Measurements from ENCODE around the gene RBM28.

Gene RBM28

GRCh38 chr7:128366986-128367385 lies 23.3 kb upstream of the RBM28 start:
- no peak for DNase-seq

DNA sequence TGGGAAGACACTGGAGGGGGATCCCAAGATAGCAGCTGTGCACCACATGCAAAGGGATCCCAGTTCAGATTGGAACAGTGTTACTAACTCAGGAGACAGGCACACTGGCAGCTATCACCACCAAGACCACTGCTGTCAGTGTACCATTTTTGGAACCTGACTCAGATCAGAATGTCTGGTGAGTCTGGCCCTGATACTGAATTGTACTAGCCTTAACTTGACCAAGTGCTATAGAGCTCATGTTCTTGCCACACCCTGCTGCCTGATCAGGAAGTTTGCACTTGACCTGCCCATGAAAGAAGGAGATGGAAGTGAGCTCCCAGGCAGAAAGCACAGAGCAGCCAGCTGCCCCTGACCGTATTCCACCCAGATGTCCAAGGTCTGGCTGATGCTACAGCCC lies 22.6 kb upstream of the RBM28 start:
- DNase-seq: no peak

DNA sequence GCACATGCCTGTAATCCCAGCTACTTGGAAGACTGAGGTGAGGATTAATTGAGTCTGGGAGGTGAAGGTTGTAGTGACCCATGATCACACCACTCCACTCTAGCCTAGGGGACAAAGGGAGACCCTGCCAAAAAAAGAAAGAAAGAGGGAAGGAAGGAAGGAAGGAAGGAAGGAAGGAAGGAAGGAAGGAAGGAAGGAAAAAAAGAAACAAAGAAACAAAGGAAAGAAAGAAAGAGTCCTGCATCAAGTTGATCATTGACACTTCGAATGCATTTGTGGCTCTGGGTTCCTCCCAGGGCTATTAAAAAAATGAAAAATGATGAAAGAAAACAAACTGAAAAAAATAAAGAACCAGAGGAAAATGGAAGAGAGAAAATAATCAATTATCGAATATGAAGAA lies 21.7 kb upstream of the RBM28 start:
- DNase-seq: no peak

DNA sequence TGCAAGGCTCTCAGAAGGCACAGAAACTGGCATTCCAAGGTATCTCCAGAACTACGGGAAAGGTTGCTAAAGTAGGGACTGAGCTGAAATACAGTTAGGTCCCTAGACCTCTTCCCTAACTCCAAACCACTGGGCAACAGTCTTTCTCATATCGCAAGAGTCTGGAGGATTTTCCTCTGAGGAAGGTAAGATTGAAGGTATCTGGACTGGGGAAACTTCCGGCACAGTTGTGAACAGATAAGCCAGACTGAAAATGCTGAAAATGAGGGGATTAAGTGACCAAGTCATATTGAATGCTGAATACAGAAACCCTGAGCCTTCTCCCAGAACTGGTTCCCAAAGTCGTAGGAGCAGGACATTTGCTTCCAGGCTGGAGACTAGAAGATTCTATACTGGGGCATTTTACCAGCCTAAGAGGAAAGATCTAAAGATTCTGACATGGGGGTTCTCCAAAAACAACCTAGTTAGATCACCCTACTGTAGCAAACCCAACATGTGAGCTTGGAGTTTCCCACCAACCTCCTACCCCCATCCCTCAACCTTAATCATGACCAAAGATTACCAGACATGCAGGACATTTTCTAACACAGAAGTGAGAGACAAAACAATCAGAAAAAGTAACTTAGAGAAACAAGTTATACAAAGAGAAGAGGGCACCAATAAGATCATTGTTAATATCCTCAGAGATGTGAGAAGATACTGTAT lies 20.6 kb upstream of the RBM28 start:
- no peak for DNase-seq

DNA sequence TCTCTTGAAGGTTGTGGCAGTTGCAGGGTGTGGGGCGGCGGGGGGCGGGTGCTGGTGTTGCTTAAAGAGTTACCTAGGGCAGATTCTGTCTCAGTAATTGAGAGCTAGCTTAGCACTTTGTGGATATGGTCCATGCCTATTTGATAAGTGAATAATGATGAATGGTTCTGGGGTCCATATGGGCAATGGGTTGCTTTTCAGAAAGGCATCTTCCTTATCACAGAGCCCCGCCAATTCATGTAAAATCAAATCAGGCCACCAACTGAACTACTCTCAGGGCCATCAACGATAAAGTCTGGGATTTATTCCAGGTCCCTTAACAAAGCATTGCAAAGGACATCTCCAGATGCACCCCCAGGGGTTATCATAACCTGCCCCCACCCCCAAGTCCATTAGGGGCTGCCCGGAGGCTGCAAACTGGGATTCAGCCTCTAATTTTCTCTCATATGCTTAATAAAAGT lies 19.6 kb upstream of the RBM28 start:
- DNase-seq: no peak

DNA sequence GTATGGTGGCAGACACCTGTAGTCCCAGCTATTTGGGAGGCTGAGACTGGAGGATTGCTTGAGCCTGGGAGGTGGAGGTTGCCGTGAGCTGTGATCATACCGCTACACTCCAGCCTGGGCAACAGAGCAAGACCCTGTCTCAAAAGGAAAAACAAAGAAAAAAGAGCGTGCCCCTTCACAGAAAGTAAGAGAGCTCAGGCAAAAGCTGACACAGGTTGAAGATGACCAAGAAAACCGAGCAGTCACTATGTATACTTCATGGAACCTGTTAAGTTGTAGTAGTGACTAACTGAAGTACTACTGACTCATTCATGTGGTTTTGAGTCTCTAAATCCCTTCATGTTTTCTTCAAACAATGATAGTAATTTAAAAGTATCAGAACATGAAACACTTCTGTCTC lies 19.0 kb upstream of the RBM28 start:
- no peak for DNase-seq

DNA sequence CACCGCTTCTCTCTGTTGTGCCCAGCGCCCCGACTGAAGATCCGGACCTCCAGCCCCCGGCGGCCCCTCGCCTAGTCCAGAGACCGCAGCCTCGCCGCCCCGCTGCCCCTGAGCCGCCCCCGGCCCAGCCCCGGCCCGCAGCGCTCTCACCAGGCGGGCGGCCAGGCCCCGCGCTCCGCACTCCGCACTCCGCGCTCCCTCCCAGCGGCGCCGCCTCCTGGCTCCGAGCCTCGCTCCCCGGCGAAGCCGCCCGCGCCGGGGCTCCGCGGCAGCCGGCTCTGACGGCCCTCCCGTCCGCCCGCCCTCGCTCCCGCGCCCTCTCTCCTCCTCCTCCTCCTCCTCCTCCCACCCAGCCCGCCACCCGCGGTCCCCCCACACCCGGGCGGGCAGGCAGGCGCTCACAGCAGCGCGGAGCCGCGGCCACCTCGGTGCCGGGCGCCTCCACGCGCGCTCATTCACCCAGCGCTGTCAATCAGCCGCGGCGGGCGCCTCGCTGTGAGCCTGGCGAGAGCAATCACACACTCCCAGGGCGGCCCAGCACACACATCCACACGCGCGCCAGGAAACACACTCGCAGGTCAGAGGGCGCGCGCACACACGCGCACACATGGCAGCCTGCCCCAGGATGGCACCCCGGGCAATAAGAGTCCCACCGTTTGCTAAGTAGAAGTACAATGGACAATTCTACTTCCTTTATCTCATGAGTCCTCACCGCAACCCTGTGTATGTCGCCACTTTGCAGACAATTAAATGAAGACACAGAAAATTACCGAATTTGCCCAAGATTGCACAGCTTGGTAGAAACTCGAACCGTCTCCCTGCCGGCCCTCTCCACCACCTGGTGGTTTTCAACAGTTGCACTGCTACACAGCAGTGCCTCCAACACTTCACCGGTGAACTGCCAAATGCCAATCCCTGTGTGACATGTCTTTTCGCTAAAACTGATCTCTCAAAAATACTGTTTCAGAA lies 18.0 kb upstream of the RBM28 start, which contains the start of gene PRRT4:
Gene PRRT4, minus strand, starts transcription at position 280 of the 969 bp plus-strand sequence.
- peak; percentile 52 for DNase-seq

GRCh38 chr7:128360359-128360678 lies 16.6 kb upstream of the RBM28 start:
- no peak for DNase-seq

GRCh38 chr7:128359939-128360338 lies 16.2 kb upstream of the RBM28 start:
- DNase-seq: no peak

GRCh38 chr7:128359336-128359735 lies 15.6 kb upstream of the RBM28 start:
- DNase-seq: no peak

DNA sequence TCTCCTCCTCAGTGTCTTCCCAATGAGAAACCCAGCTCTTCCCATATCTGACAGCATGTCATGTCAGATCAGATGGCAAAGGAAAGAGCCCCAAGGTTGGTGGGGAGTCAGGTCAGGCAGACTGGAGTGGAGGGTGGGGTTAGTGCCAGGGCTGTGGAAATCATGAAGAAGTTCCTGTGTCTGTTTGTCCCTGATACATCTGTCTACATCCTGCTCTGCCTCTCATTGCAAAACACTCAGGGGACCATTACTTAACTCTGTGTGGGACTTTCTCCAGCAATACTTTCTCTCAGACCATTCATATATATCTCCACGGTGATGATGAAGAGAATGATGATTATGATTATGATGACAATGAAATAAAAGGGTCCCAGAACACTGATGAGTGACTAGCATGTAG lies 14.5 kb upstream of the RBM28 start:
- no peak for DNase-seq

- DNase-seq: no peak
Measured at GRCh38 chr7:128357217-128357613, 13.5 kb upstream of the RBM28 start.

- no peak for DNase-seq
Measured at GRCh38 chr7:128356546-128357216, 13.0 kb upstream of the RBM28 start.

DNA sequence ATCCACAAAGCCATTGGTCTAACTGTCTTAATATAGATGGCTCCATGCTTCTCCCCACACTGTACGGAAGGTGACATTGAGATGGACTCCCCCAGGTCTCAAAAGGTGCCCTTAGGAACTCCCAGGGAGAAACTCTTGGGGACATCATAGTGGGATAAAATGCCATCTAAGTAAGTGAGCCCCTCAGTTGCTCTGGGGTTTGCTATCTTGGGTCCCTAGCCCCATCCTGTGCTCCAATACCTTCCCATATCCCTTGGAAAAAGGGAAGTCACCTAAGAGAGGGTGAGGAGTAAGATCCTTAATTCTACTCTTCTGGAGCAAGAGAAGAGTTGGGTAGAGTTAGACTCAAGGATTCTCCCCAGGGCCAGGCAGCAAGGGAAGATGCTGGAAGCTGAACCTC lies 9.9 kb upstream of the RBM28 start:
- DNase-seq: no peak

- no peak for DNase-seq
Measured at GRCh38 chr7:128353189-128353588, 9.5 kb upstream of the RBM28 start.

DNA sequence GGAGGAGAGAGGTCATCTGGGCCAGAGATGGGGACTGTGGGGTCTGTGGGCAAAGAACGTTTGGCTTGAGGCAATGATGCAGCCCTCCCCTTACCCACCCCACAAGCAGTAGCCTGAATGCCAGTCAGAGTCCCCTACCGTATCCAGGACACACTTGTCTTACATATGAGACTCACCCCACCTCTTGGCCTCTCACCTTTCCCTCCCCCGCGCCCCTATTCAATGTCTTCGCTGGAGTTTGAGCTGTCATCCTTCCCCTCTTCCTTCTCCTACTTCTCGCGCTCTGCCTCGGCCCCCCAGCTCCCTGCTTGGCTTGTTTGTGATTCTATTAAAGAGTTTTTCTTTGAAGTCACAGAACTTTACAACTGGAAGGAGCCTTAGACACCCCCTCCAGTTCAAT lies 8.9 kb upstream of the RBM28 start:
- DNase-seq: no peak

DNA sequence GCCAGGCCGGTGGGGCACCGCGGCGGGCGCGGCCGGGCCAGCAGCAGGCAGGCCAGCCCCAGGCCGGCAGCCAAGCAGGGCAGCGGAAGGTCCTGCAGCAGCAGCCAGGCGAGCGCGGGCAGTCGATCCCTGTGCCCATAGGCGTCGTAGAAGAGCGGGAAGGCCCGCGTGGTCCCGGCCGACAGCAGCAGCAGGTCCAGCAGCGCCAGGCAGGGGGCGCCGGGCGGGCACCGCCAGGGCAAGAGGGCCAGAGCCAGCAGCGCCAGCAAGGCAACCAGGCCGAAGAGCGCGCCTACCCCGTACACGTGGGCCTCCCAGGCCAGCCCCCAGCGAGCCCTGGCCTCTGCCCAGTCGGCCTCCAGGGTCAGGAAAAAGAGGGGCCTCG lies 8.4 kb upstream of the RBM28 start:
- peak; percentile 45 for DNase-seq

DNA sequence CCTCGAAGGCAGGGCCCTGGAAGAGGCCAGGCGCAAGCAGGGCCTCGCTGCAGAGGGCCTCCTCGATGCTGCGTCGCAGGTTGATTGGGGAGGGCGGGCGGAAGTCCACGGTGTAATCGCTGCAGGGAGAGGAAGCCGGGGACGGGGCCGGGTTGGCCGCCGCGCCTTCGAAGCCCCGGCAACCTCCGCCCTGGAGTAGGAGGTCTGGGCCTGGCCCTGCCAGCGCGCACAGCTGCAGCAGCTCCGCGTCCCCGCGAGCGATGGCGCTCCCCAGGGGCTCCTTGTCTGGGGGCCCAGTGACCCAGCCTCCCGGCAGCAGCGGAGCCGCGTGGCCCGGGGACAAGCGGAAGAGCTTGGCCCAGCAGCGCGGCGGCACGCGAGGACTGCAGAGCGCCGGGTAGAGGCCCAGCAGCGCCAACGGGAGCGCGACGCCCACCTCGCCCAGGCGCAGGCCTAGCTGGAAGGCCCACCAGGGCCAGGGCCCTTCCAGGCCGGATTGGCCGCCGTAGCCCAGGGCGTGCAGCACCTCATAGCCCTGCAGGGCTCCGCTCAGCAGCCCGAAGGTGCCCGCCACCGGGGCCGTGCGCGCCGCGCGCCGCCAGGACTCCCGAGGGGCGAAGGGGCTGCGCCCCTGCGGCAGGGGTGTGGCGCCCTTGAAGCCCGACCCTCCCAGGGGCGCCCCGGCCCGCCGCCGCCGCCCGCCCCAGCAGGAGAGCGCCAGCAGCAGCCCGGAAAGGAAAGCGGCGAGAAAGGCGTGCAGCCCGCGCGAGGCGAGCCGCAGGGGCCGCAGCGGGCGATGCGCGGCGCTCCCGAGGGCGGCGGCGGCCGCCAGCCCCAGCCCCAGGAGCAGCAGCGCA lies 7.8 kb upstream of the RBM28 start:
- peak; percentile 20 for DNase-seq

GRCh38 chr7:128350708-128351295 lies 7.1 kb upstream of the RBM28 start:
- no peak for DNase-seq

DNA sequence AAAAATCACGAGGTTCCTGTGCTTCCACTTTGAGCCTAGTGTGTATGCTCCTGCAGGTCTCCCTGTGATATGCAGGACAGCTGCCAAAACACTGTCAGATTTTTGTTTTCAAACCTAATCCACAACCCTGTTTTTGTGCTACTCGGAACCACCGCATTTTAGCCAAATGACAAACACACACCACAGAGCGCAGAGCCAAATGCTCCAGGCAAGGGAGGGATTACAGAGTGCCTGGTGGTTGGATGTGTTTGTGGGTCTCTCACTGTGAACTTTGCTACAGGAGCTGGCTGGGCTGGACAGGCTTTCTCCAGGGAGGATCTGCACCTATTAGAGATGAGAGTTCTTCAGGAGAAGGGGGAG lies 5.7 kb upstream of the RBM28 start:
- DNase-seq: no peak

DNA sequence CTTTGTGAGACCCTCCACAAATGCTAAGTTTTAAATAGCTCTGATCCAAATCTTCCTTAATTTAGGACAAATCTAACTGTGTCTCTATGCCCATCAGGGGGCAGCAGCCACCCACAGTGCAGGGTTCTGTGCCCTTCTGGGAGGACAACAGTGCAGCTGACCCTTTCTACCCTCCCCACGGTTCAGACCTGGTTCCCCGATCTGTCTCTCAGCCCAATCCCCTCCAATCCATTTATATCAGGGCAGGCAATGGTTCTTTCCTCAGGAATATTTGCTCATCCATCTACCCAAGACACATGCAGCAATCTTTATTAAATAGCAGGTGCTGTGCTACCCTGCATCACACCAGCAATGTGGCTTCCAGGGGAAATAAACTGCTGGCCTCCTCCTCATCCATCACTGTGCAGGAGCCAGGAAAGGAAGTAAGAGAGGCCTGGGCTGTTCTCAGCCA lies 4.0 kb upstream of the RBM28 start:
- DNase-seq: peak; percentile 54

GRCh38 chr7:128344431-128344774 lies 695 bp upstream of the RBM28 start:
- no peak for DNase-seq
